ENCODE results near the gene MRPL42.
"Not testable (repeated sequence)": the region's sequence is repeated elsewhere in the genome, so short reads cannot be mapped to it uniquely, and the experiment has no call there.

MRPL42 gene

GRCh38 chr12:93467351-93468007 lies at the start of gene MRPL42:
Gene MRPL42, plus strand, starts transcription at chr12:93467514. Its CDS starts 1,772 bp downstream, at chr12:93469286.
- DNase-seq: peak; percentile 89

- no peak for DNase-seq
These were observed 49.3 kb upstream of the MRPL42 start for GRCh38 chr12:93417967-93418480.

GRCh38 chr12:93419388-93420034 lies 47.8 kb upstream of the MRPL42 start:
- DNase-seq: no peak

GRCh38 chr12:93422050-93422449 lies 45.3 kb upstream of the MRPL42 start:
- no peak for DNase-seq

GRCh38 chr12:93425736-93426411 lies 41.4 kb upstream of the MRPL42 start:
- DNase-seq: no peak

- DNase-seq: no peak
These were observed 40.9 kb upstream of the MRPL42 start for GRCh38 chr12:93426412-93426805.

GRCh38 chr12:93427779-93428564 lies 39.3 kb upstream of the MRPL42 start:
- DNase-seq: no peak

GRCh38 chr12:93429448-93429847 lies 37.9 kb upstream of the MRPL42 start:
- DNase-seq: no peak

GRCh38 chr12:93429852-93430251 lies 37.5 kb upstream of the MRPL42 start:
- DNase-seq: no peak

- no peak for DNase-seq
These were observed 37.0 kb upstream of the MRPL42 start for GRCh38 chr12:93430280-93430679.

- DNase-seq: not testable (repeated sequence)
These were observed 35.3 kb upstream of the MRPL42 start for GRCh38 chr12:93432031-93432430.

- DNase-seq: no peak
These were observed 33.0 kb upstream of the MRPL42 start for GRCh38 chr12:93434256-93434865.

- DNase-seq: no peak
These were observed 28.9 kb upstream of the MRPL42 start for GRCh38 chr12:93438266-93439050.

GRCh38 chr12:93440043-93440835 lies 27.1 kb upstream of the MRPL42 start:
- DNase-seq: no peak

- DNase-seq: no peak
These were observed 26.2 kb upstream of the MRPL42 start for GRCh38 chr12:93441081-93441616.

GRCh38 chr12:93441617-93442410 lies 25.5 kb upstream of the MRPL42 start, which contains the start of gene UBE2N:
Gene UBE2N, minus strand, starts transcription at chr12:93441947. Its CDS starts 63 bp downstream, at chr12:93441884.
- peak; percentile 86 for DNase-seq

GRCh38 chr12:93442411-93443340 lies 24.6 kb upstream of the MRPL42 start:
- DNase-seq: no peak

- DNase-seq: no peak
These were observed 23.7 kb upstream of the MRPL42 start for GRCh38 chr12:93443576-93443975.

All from NCI-H1048 (cell line).